ENCODE results near the gene RHOBTB1. TPM values are rescaled to one million over a fixed set of nuclear protein-coding genes. Genes with fewer than 3 reads are reported as not detected.

Gene RHOBTB1
- total and polyA plus RNA-seq, 9 of the 15 experiments (the other 6 are each of a cell fraction or from before 2014, with no cell fraction given) = 1.7 to 11.7 (median 9.3) TPM

DNA sequence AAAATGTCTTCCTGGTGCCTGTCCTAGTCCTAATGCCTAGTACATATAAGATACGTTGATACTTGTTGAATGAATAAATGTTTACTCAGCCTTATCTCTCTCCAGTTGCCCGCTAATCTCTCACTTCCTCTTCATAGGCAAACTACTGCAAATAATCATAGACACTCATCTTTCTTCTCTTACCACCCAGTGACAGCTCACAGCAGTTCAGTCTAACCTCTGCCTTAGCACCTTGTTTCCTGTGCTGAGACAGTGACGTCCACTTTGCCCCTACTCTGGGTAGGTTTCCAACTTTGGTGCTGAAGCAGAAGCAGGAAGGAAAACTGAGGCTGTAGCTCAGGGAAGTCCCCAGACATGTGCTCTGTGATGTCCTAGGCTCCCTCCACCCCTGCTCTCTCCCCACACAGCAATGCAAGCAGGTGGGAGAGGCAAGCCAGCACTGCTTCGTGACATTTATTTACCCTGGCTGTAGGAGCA, 45.5 kb upstream of the RHOBTB1 start (continued):
- TF ChIP-seq EP400 (IDR thresholded peaks at IDR 0.05) (0 out of 2 replicates have a peak, but pooled peaks have one; percentile 33), TAL1 (IDR thresholded peaks at IDR 0.05) (peak; percentile 41; the same call in 1 of the 2 replicates), ZNF583 (CRISPR knock-in tag; IDR thresholded peaks at IDR 0.05) (no peak), TAF15 (IDR thresholded peaks at IDR 0.05; ENCODE audit: low read depth, low read length) (no peak), MAFG (tag; conservative IDR thresholded peaks at IDR 0.05) (0 out of 2 replicates have a peak, but pooled peaks have one; percentile 10), DACH1 (IDR thresholded peaks at IDR 0.05; ENCODE audit: partially characterized antibody) (no peak), TFAM (CRISPR knock-in tag; conservative IDR thresholded peaks at IDR 0.05) (no peak), ZZZ3 (IDR thresholded peaks at IDR 0.05) (peak; percentile 98), ZEB2 (IDR thresholded peaks at IDR 0.05) (peak; percentile 83), FOSL1 (tag; conservative IDR thresholded peaks at IDR 0.05) (peak; percentile 77), EHMT2 (IDR thresholded peaks at IDR 0.05) (peak; percentile 53; the same call in 1 of the 2 replicates), NCOR1 (IDR thresholded peaks at IDR 0.05) (peak; percentile 58), SP1 (CRISPR knock-in tag; IDR thresholded peaks at IDR 0.05) (0 out of 2 replicates have a peak, but pooled peaks have one; percentile 18)
- TF ChIP-seq, protein P1, sequence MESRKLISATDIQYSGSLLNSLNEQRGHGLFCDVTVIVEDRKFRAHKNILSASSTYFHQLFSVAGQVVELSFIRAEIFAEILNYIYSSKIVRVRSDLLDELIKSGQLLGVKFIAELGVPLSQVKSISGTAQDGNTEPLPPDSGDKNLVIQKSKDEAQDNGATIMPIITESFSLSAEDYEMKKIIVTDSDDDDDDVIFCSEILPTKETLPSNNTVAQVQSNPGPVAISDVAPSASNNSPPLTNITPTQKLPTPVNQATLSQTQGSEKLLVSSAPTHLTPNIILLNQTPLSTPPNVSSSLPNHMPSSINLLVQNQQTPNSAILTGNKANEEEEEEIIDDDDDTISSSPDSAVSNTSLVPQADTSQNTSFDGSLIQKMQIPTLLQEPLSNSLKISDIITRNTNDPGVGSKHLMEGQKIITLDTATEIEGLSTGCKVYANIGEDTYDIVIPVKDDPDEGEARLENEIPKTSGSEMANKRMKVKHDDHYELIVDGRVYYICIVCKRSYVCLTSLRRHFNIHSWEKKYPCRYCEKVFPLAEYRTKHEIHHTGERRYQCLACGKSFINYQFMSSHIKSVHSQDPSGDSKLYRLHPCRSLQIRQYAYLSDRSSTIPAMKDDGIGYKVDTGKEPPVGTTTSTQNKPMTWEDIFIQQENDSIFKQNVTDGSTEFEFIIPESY (CRISPR knock-in tag; IDR thresholded peaks at IDR 0.05) = no peak
- TF ChIP-seq, protein P2, sequence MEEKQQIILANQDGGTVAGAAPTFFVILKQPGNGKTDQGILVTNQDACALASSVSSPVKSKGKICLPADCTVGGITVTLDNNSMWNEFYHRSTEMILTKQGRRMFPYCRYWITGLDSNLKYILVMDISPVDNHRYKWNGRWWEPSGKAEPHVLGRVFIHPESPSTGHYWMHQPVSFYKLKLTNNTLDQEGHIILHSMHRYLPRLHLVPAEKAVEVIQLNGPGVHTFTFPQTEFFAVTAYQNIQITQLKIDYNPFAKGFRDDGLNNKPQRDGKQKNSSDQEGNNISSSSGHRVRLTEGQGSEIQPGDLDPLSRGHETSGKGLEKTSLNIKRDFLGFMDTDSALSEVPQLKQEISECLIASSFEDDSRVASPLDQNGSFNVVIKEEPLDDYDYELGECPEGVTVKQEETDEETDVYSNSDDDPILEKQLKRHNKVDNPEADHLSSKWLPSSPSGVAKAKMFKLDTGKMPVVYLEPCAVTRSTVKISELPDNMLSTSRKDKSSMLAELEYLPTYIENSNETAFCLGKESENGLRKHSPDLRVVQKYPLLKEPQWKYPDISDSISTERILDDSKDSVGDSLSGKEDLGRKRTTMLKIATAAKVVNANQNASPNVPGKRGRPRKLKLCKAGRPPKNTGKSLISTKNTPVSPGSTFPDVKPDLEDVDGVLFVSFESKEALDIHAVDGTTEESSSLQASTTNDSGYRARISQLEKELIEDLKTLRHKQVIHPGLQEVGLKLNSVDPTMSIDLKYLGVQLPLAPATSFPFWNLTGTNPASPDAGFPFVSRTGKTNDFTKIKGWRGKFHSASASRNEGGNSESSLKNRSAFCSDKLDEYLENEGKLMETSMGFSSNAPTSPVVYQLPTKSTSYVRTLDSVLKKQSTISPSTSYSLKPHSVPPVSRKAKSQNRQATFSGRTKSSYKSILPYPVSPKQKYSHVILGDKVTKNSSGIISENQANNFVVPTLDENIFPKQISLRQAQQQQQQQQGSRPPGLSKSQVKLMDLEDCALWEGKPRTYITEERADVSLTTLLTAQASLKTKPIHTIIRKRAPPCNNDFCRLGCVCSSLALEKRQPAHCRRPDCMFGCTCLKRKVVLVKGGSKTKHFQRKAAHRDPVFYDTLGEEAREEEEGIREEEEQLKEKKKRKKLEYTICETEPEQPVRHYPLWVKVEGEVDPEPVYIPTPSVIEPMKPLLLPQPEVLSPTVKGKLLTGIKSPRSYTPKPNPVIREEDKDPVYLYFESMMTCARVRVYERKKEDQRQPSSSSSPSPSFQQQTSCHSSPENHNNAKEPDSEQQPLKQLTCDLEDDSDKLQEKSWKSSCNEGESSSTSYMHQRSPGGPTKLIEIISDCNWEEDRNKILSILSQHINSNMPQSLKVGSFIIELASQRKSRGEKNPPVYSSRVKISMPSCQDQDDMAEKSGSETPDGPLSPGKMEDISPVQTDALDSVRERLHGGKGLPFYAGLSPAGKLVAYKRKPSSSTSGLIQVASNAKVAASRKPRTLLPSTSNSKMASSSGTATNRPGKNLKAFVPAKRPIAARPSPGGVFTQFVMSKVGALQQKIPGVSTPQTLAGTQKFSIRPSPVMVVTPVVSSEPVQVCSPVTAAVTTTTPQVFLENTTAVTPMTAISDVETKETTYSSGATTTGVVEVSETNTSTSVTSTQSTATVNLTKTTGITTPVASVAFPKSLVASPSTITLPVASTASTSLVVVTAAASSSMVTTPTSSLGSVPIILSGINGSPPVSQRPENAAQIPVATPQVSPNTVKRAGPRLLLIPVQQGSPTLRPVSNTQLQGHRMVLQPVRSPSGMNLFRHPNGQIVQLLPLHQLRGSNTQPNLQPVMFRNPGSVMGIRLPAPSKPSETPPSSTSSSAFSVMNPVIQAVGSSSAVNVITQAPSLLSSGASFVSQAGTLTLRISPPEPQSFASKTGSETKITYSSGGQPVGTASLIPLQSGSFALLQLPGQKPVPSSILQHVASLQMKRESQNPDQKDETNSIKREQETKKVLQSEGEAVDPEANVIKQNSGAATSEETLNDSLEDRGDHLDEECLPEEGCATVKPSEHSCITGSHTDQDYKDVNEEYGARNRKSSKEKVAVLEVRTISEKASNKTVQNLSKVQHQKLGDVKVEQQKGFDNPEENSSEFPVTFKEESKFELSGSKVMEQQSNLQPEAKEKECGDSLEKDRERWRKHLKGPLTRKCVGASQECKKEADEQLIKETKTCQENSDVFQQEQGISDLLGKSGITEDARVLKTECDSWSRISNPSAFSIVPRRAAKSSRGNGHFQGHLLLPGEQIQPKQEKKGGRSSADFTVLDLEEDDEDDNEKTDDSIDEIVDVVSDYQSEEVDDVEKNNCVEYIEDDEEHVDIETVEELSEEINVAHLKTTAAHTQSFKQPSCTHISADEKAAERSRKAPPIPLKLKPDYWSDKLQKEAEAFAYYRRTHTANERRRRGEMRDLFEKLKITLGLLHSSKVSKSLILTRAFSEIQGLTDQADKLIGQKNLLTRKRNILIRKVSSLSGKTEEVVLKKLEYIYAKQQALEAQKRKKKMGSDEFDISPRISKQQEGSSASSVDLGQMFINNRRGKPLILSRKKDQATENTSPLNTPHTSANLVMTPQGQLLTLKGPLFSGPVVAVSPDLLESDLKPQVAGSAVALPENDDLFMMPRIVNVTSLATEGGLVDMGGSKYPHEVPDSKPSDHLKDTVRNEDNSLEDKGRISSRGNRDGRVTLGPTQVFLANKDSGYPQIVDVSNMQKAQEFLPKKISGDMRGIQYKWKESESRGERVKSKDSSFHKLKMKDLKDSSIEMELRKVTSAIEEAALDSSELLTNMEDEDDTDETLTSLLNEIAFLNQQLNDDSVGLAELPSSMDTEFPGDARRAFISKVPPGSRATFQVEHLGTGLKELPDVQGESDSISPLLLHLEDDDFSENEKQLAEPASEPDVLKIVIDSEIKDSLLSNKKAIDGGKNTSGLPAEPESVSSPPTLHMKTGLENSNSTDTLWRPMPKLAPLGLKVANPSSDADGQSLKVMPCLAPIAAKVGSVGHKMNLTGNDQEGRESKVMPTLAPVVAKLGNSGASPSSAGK (IDR thresholded peaks at IDR 0.05) = no peak
- TF ChIP-seq, protein P3, sequence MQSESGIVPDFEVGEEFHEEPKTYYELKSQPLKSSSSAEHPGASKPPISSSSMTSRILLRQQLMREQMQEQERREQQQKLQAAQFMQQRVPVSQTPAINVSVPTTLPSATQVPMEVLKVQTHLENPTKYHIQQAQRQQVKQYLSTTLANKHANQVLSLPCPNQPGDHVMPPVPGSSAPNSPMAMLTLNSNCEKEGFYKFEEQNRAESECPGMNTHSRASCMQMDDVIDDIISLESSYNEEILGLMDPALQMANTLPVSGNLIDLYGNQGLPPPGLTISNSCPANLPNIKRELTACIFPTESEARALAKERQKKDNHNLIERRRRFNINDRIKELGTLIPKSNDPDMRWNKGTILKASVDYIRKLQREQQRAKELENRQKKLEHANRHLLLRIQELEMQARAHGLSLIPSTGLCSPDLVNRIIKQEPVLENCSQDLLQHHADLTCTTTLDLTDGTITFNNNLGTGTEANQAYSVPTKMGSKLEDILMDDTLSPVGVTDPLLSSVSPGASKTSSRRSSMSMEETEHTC (IDR thresholded peaks at IDR 0.05) = no peak

Measured in K562 (cell line).